ENCODE data around the gene FERMT3.
A peak's percentile ranks its signal among the peaks of the same experiment; 100 is the strongest.

The FERMT3 gene

GRCh38 chr11:64267207-64267945 lies 60.9 kb downstream of the FERMT3 start:
- DNase-seq, result no peak

GRCh38 chr11:64268025-64268892 lies 61.7 kb downstream of the FERMT3 start:
- DNase-seq, result no peak

DNA sequence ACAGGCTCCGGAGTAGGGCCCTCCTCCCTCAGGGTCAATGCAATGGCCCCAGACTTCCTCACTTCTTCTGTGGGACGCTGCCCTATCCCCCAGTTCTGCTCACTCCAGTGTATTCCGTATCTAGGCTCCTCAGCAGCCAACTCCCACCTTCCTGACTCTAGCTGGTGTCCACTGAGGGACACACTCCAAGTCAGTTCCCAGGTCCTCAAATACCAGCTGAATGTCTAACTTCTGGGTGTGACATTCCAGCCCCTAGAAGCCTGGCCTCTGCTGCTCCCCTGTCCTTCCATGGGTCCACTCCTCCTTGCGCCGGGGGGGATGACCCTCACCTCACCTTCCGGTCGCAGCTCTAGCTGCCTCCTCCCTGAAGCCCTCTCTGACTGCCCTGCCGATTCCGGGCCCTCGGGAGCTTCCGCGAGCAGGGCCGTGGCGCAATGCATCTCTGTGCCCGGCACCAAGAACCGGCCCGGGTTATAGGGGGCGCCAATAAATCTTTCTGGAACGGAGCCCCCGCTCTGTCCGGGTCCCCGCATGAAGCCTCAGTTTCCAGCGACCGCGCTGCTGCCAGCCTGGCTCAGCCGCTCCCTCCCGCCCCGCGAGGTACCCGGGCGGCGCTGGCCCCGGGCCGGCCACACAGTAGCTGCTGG lies 62.5 kb downstream of the FERMT3 start:
- peak; percentile 40 for DNase-seq

DNA sequence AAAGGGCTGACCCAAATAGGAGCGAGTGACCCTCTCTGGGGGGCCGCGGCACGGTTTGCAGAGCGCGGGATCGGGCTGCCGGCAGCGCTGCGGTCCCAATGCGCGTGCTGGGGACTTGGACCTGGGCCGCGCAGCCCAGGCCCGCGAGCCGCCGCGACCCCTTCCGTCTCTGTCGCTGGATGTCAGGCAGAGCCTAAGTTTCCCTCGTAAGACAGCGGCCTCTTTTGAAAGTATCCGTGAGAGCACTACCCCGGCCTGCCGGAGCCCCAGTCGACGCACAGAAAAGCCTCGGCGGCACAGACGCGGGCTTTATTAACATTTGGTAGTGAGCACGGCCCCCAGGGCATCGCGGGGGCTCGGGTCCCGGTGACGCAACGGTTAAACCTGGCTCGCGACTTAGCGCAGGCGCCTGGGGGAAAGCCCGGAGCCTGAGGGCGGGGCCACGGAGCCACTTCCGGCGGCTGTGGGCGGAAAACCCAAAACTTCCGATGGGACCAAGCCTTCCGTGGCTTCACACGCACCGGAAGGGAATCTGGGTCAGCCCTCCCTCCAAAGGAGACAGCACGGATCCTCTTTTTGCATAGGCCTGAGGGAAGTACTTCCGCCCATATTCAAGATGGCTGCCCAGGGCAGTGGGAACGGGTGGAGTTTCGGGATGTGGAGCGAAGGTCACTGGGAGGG lies 63.2 kb downstream of the FERMT3 start:
- DNase-seq, result peak; percentile 99

Data from activated naive CD4-positive, alpha-beta T cell treated with anti-CD3 and anti-CD28 coated beads, Interleukin-2, amount 50 U/mL, for 16 hours (primary cell).